Neutrophil (primary cell): Measurements from ENCODE around the gene PRKRA.

Experiments
- H3K27ac ChIP-seq: fragments of 200-600 bp; sonication (generic); 2 replicates; pipeline ENCODE4 v1.5.1; 2016; ENCODE audit warnings: mild to moderate bottlenecking, moderate library complexity
- H3K27me3 ChIP-seq: fragments of 200-600 bp; sonication (generic); 2 replicates; pipeline ENCODE4 v1.6.0; 2016; ENCODE audit warnings: mild to moderate bottlenecking
- H3K36me3 ChIP-seq: fragments of 200-600 bp; sonication (generic); 2 replicates; pipeline ENCODE4 v1.5.1; 2017
- H3K4me1 ChIP-seq, 2 experiments: fragments of 200-600 bp in 1 of 2; sonication (generic) in 1 of 2; 1 replicate in 1 of 2; 2 replicates in 1 of 2; pipeline versions ENCODE4 v1.5.1 to v1.6.1; 2013 to 2016; ENCODE audit warnings: low read depth in 1 of 2, low read length in 1 of 2, mild to moderate bottlenecking in 1 of 2, moderate library complexity in 1 of 2; ENCODE audit not compliant: control insufficient read depth in 1 of 2, insufficient read depth in 1 of 2
- H3K4me3 ChIP-seq, 2 experiments: fragments of 200-600 bp in 1 of 2; sonication (generic) in 1 of 2; 1 replicate in 1 of 2; 2 replicates in 1 of 2; pipeline ENCODE4 v1.5.1; 2013 to 2016; ENCODE audit warnings: low read depth in 1 of 2, low read length in 1 of 2, mild to moderate bottlenecking in 1 of 2, moderate library complexity in 1 of 2
- H3K9me3 ChIP-seq: fragments of 200-600 bp; sonication (generic); 2 replicates; pipeline ENCODE4 v1.5.1; 2016
- TF ChIP-seq, protein P1 (sequence below): fragments of 200-600 bp; sonication (generic); IDR thresholded peaks from 2 replicates; pipeline ENCODE4 v1.5.1; 2016; ENCODE audit warnings: antibody characterized with exemption

Gene PRKRA

GRCh38 chr2:178383718-178384117 lies 67.3 kb downstream of the PRKRA start:
- Histone ChIP-seq H3K9me3 (no peaks in the 10 kb centered on the region), H3K4me3 (no peak overlapping the region), H3K27me3 (no peaks in the 10 kb centered on the region), H3K36me3 (no peaks in the 10 kb centered on the region), H3K4me1 (peaks cover 10 to 17% of the 10 kb centered on the region in 2 experiments), H3K27ac (no peak overlapping the region)
- TF ChIP-seq, protein P1, sequence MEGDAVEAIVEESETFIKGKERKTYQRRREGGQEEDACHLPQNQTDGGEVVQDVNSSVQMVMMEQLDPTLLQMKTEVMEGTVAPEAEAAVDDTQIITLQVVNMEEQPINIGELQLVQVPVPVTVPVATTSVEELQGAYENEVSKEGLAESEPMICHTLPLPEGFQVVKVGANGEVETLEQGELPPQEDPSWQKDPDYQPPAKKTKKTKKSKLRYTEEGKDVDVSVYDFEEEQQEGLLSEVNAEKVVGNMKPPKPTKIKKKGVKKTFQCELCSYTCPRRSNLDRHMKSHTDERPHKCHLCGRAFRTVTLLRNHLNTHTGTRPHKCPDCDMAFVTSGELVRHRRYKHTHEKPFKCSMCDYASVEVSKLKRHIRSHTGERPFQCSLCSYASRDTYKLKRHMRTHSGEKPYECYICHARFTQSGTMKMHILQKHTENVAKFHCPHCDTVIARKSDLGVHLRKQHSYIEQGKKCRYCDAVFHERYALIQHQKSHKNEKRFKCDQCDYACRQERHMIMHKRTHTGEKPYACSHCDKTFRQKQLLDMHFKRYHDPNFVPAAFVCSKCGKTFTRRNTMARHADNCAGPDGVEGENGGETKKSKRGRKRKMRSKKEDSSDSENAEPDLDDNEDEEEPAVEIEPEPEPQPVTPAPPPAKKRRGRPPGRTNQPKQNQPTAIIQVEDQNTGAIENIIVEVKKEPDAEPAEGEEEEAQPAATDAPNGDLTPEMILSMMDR = no peak
